CD14-positive monocyte (primary cell): ENCODE results near the gene VTI1A. TPM values are rescaled to one million over a fixed set of nuclear protein-coding genes. Genes with fewer than 3 reads are reported as not detected.

Source experiments
- DNase-seq, 3 donors: peaks; one replicate each; pipeline ENCODE4 v3.0.0-alpha.2; 2011 to 2022
- H2AFZ ChIP-seq: 2 replicates; pipeline ENCODE4 v1.6.0; 2012; ENCODE audit warnings: mild to moderate bottlenecking, low read depth, low read length, inconsistent platforms; ENCODE audit not compliant: insufficient read depth, poor library complexity, severe bottlenecking
- H3K27ac ChIP-seq, 2 donors: 1 replicate in 1 of 2; 2 replicates in 1 of 2; pipeline ENCODE4 v1.5.1; 2012 to 2013; ENCODE audit warnings: low read length in 2 of 2, control low read depth in 1 of 2, inconsistent platforms in 1 of 2, low read depth in 1 of 2, mild to moderate bottlenecking in 1 of 2
- H3K27me3 ChIP-seq, 2 donors: one replicate each; pipeline versions ENCODE4 v1.6.0 to v1.6.1; 2011 to 2013; ENCODE audit warnings: low read length in 2 of 2; ENCODE audit not compliant: control insufficient read depth in 2 of 2, insufficient read depth in 2 of 2
- H3K36me3 ChIP-seq, 2 donors: replicated peaks in 1 of 2; 1 replicate in 1 of 2; 2 replicates in 1 of 2; pipeline versions ENCODE4 v1.5.1 to v1.6.1; 2012 to 2013; ENCODE audit warnings: low read length in 2 of 2, control low read depth in 1 of 2, inconsistent platforms in 1 of 2, mild to moderate bottlenecking in 1 of 2; ENCODE audit not compliant: insufficient read depth in 2 of 2, control insufficient read depth in 1 of 2
- H3K4me1 ChIP-seq, 2 donors: 1 replicate in 1 of 2; 2 replicates in 1 of 2; pipeline versions ENCODE4 v1.5.1 to v1.6.1; 2012 to 2013; ENCODE audit warnings: low read length in 2 of 2, control low read depth in 1 of 2, inconsistent platforms in 1 of 2, mild to moderate bottlenecking in 1 of 2, moderate library complexity in 1 of 2; ENCODE audit not compliant: insufficient read depth in 2 of 2, control insufficient read depth in 1 of 2
- H3K4me2 ChIP-seq: replicated peaks from 2 replicates; pipeline ENCODE3; 2012; ENCODE audit warnings: low read length, moderate library complexity, mild to moderate bottlenecking; ENCODE audit not compliant: poor library complexity, severe bottlenecking; ENCODE audit errors: extremely low read depth
- H3K4me3 ChIP-seq, 3 experiments: fragments of 200-600 bp in 1 of 3; sonication (generic) in 1 of 3; replicated peaks in 1 of 3; 1 replicate in 2 of 3; 2 replicates in 1 of 3; pipeline ENCODE4 v1.5.1; 2011 to 2013; ENCODE audit warnings: low read length in 3 of 3, mild to moderate bottlenecking in 3 of 3, control low read depth in 2 of 3, low read depth in 2 of 3, inconsistent platforms in 1 of 3, moderate library complexity in 1 of 3
- H3K79me2 ChIP-seq: 2 replicates; pipeline ENCODE4 v1.6.0; 2012; ENCODE audit warnings: mild to moderate bottlenecking, control low read depth, inconsistent platforms, low read length, moderate library complexity; ENCODE audit not compliant: insufficient read depth
- H3K9ac ChIP-seq: 2 replicates; pipeline ENCODE4 v1.6.0; 2017; ENCODE audit warnings: low read length, mild to moderate bottlenecking; ENCODE audit not compliant: insufficient read depth, poor library complexity, severe bottlenecking
- H3K9me3 ChIP-seq, 2 donors: replicated peaks in 1 of 2; 1 replicate in 1 of 2; 2 replicates in 1 of 2; pipeline versions ENCODE4 v1.5.1 to v1.6.1; 2012 to 2013; ENCODE audit warnings: low read length in 2 of 2, control low read depth in 1 of 2; ENCODE audit not compliant: control insufficient read depth in 1 of 2, insufficient read depth in 1 of 2
- H4K20me1 ChIP-seq: 2 replicates; pipeline ENCODE4 v1.6.0; 2012; ENCODE audit warnings: mild to moderate bottlenecking, low read length, control low read depth, moderate library complexity; ENCODE audit not compliant: insufficient read depth
- H3K27ac Mint-ChIP-seq, 7 donors: one replicate each; pipeline ENCODE4 v1.8.0; 2020; ENCODE audit warnings: mild to moderate bottlenecking in 7 of 7, mixed read lengths in 7 of 7, moderate library complexity in 6 of 7, inconsistent platforms in 2 of 7
- H3K27me3 Mint-ChIP-seq, 3 donors: one replicate each; pipeline ENCODE4 v1.8.0; 2021 to 2022; ENCODE audit warnings: low read depth in 3 of 3, mild to moderate bottlenecking in 3 of 3, mixed read lengths in 3 of 3, moderate library complexity in 3 of 3, inconsistent platforms in 1 of 3
- H3K36me3 Mint-ChIP-seq, 2 donors: one replicate each; pipeline ENCODE4 v1.8.0; 2020; ENCODE audit warnings: mixed read lengths in 2 of 2, inconsistent platforms in 1 of 2, mild to moderate bottlenecking in 1 of 2
- H3K4me1 Mint-ChIP-seq: one replicate; pipeline ENCODE4 v1.8.0; 2020; ENCODE audit warnings: mild to moderate bottlenecking, mixed read lengths
- H3K4me3 Mint-ChIP-seq, 2 donors: one replicate each; pipeline ENCODE4 v1.8.0; 2020; ENCODE audit warnings: mild to moderate bottlenecking in 2 of 2, mixed read lengths in 2 of 2, moderate library complexity in 1 of 2
- H3K9me3 Mint-ChIP-seq, 7 donors: one replicate each; pipeline ENCODE4 v1.8.0; 2020 to 2022; ENCODE audit warnings: mixed read lengths in 7 of 7, mild to moderate bottlenecking in 6 of 7, moderate library complexity in 6 of 7, inconsistent platforms in 2 of 7
- CTCF ChIP-seq: fragments of 200-600 bp; IDR thresholded peaks from one replicate; pipeline ENCODE4 v1.8.0; 2022; ENCODE audit warnings: antibody characterized with exemption, mild to moderate bottlenecking
- WGBS: methylation state at CpG from one replicate; pipeline ENCODE4 v1.1.5; 2013; ENCODE audit warnings: missing lambda C conversion rate; ENCODE audit not compliant: insufficient coverage; 5-methylcytosine and 5-hydroxymethylcytosine counted together
- intact Hi-C, 2 donors: fragments of 100-400 bp; cut with micrococcal nuclease; formaldehyde crosslinking; loops; one replicate each; pipeline versions ENCODE4 v1.15.0 to v1.15.1; 2023
- polyA plus RNA-seq, 3 donors: library from polyadenylated mRNA; depleted of rRNA in 1 of 3; unstranded in 2 of 3; stranded (reverse) in 1 of 3; fragments of 300-500 nt in 2 of 3; fragments of >200 nt in 1 of 3; fragmentation: Illumina TruSeq in 2 of 3; gene quantifications; 1 replicate in 2 of 3; 2 replicates in 1 of 3; pipeline ENCODE4 v1.2.3, GENCODE V29; 2012 to 2021

The VTI1A gene
- polyA plus RNA-seq, 3 donors: 23.6 to 25.4 (median 24.1) TPM

- Mint-ChIP-seq H3K4me3 (no peak overlapping the region), H3K9me3 (no peaks in the 10 kb centered on the region), H3K4me1 (no peaks in the 10 kb centered on the region), H3K36me3 (peaks cover 81 to 92% of the 10 kb centered on the region in 2 donors), H3K27ac (no peak overlapping the region), H3K27me3 (no peaks in the 10 kb centered on the region)
- TF ChIP-seq CTCF: no peak
- Histone ChIP-seq H2AFZ (no peak overlapping the region), H3K36me3 (peaks cover 70 to 97% of the 10 kb centered on the region in 2 donors), H3K79me2 (no peaks in the 10 kb centered on the region), H3K4me3 (no peak overlapping the region), H3K9ac (no peak overlapping the region), H3K9me3 (no peaks in the 10 kb centered on the region), H4K20me1 (no peaks in the 10 kb centered on the region), H3K27me3 (no peaks in the 10 kb centered on the region), H3K4me1 (no peaks in the 10 kb centered on the region), H3K4me2 (no peak overlapping the region), H3K27ac (no peak overlapping the region)
- intact Hi-C loops: no loop called here
- WGBS: 60% methylated on average over 1 of the region's 4 CpGs
- no peak for DNase-seq
These were observed 37.3 kb upstream of the VTI1A start for GRCh38 chr10:112409755-112410154.

- Histone ChIP-seq H3K79me2 (no peaks in the 10 kb centered on the region), H3K27ac (no peak overlapping the region), H4K20me1 (no peaks in the 10 kb centered on the region), H3K9me3 (no peaks in the 10 kb centered on the region), H3K9ac (no peak overlapping the region), H3K4me2 (no peak overlapping the region), H3K36me3 (peaks cover 66 to 98% of the 10 kb centered on the region in 2 donors), H2AFZ (no peak overlapping the region), H3K27me3 (no peaks in the 10 kb centered on the region), H3K4me3 (no peak overlapping the region), H3K4me1 (no peaks in the 10 kb centered on the region)
- Mint-ChIP-seq H3K4me1 (no peaks in the 10 kb centered on the region), H3K27me3 (no peaks in the 10 kb centered on the region), H3K4me3 (no peak overlapping the region), H3K27ac (peak overlapping the region in 2 of 7 donors; percentile 0 to 48), H3K9me3 (peaks cover 0 to 2% (median 0%) of the 10 kb centered on the region in 7 donors), H3K36me3 (peaks cover 80 to 91% of the 10 kb centered on the region in 2 donors)
- intact Hi-C loops: no loop called here
- TF ChIP-seq CTCF: no peak
- WGBS: no CpG with 5 or more reads among the region's 2 CpGs
- DNase-seq: no peak
These were observed 34.3 kb upstream of the VTI1A start for GRCh38 chr10:112412696-112413095.
